ENCODE measurements around the gene LIN7C. TPM values are rescaled to one million over a fixed set of nuclear protein-coding genes. Genes with fewer than 3 reads are reported as not detected.

LIN7C gene
- total RNA-seq, 1 donor from 2014 or later: 93.7 TPM

- no peak for TF ChIP-seq CTCF (IDR thresholded peaks at IDR 0.05; ENCODE audit: insufficient read depth, low read length, severe bottlenecking)
- Histone ChIP-seq H3K36me3 (ENCODE audit: control insufficient read depth, insufficient read depth, low read length) (no peaks in the 10 kb centered on the region), H3K4me3 (ENCODE audit: low read depth, low read length) (peak overlapping the region; percentile 19), H3K27me3 (ENCODE audit: control insufficient read depth, insufficient read depth, low read length) (no peaks in the 10 kb centered on the region)
- peak; percentile 97 for DNase-seq (ENCODE audit: low read depth)
- FAIRE-seq: no peak
Observed at GRCh38 chr11:27468209-27468994, 38.2 kb downstream of the LIN7C start.

GRCh38 chr11:27467181-27467913 is 39.2 kb downstream of the LIN7C start:
- FAIRE-seq (no peak), DNase-seq (ENCODE audit: low read depth) (no peak)
- no peak overlapping the region for H3K4me3 ChIP-seq (ENCODE audit: low read depth, low read length)
- H3K27me3 ChIP-seq (ENCODE audit: control insufficient read depth, insufficient read depth, low read length): no peaks in the 10 kb centered on the region
- H3K36me3 ChIP-seq (ENCODE audit: control insufficient read depth, insufficient read depth, low read length): no peaks in the 10 kb centered on the region
- no peak for TF ChIP-seq CTCF (IDR thresholded peaks at IDR 0.05; ENCODE audit: insufficient read depth, low read length, severe bottlenecking)

- H3K27me3 ChIP-seq (ENCODE audit: control insufficient read depth, insufficient read depth, low read length): no peaks in the 10 kb centered on the region
- FAIRE-seq (no peak), DNase-seq (ENCODE audit: low read depth) (peak; percentile 73)
- no peak overlapping the region for H3K4me3 ChIP-seq (ENCODE audit: low read depth, low read length)
- TF ChIP-seq CTCF (IDR thresholded peaks at IDR 0.05; ENCODE audit: insufficient read depth, low read length, severe bottlenecking): no peak
- H3K36me3 ChIP-seq (ENCODE audit: control insufficient read depth, insufficient read depth, low read length): no peaks in the 10 kb centered on the region
Observed at GRCh38 chr11:27466363-27466762, 40.2 kb downstream of the LIN7C start.

- TF ChIP-seq CTCF (IDR thresholded peaks at IDR 0.05; ENCODE audit: insufficient read depth, low read length, severe bottlenecking): no peak
- Histone ChIP-seq H3K36me3 (ENCODE audit: control insufficient read depth, insufficient read depth, low read length) (no peaks in the 10 kb centered on the region), H3K4me3 (ENCODE audit: low read depth, low read length) (no peak overlapping the region), H3K27me3 (ENCODE audit: control insufficient read depth, insufficient read depth, low read length) (no peaks in the 10 kb centered on the region)
- FAIRE-seq (no peak), DNase-seq (ENCODE audit: low read depth) (no peak)
Observed at GRCh38 chr11:27465629-27466028, 40.9 kb downstream of the LIN7C start.

GRCh38 chr11:27464909-27465308 is 41.7 kb downstream of the LIN7C start:
- FAIRE-seq (no peak), DNase-seq (ENCODE audit: low read depth) (no peak)
- Histone ChIP-seq H3K36me3 (ENCODE audit: control insufficient read depth, insufficient read depth, low read length) (no peaks in the 10 kb centered on the region), H3K4me3 (ENCODE audit: low read depth, low read length) (no peak overlapping the region), H3K27me3 (ENCODE audit: control insufficient read depth, insufficient read depth, low read length) (no peaks in the 10 kb centered on the region)
- no peak for TF ChIP-seq CTCF (IDR thresholded peaks at IDR 0.05; ENCODE audit: insufficient read depth, low read length, severe bottlenecking)

Data from bronchial epithelial cell (primary cell).